ENCODE results near the gene THAP7. TPM values are rescaled to one million over a fixed set of nuclear protein-coding genes. Genes with fewer than 3 reads are reported as not detected.

THAP7 gene
- total and polyA plus RNA-seq, 2 of the 4 experiments (the other 2 are of a cell fraction): 14.2 to 19.8 TPM

DNA sequence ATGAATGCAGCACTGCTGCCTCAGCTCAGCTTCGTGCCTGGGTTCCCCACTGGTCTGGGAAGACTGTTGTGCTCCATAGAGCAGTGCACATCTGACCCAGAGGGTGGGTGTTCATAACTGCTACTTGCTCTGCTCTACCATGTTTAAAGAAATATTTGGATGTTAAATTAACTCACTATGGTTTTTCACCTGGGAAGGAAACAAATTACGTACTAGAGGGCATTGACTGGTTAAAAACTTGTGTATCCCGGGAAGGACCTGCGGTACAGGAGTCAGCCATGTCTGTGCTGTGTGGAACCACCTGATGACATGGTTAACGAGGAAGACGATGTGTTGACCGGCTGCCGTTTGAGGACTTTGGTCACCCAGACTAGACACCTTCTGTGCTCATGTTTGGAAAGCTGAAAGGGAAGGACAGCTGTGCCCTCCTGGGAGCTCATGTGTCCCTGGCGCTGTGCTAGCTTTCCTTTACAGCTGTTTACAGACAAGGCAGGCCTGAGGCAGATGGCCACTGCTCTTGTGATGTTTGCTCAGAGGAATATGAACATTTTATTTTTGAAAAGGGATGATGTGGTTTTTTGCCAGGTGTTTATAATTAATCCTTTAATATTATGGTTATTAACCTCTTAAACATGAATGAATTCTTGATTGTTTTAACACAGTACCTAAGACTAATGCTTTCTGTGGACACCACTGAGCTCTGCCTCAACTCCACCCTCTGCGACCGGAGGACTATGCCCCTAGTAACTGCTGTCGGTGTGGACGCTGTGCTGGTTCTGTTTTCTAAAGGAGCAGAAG is 49.2 kb downstream of the THAP7 start (continued):
- TF ChIP-seq RCOR1 (IDR thresholded peaks at IDR 0.05; ENCODE audit: insufficient replicate concordance, low read length): no peak

DNA sequence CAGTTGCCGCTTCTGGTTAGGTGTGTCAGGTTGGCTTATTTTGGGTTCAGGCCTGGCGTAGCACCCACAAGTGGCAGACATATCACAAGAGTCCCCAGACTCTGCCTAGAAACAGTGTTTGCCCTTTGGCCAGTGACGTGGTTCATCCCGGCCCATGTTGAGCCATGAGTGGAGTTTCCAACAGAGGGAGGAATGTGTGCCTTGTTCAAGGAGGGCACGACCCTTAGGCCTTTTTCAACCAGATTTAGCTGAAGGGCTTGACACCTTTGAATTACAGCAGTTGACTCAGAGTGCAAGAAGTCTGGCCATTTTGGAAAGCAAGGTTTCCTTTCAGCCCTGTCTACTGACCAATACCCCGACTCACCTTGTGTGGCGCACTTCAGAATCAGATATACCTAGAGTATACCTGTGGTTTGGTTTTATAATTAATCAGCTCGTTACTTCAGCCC is 50.0 kb downstream of the THAP7 start:
- no TSS peak for BruUV-seq (replicated peaks)
- no peak overlapping the region for H3K4me2 ChIP-seq (ENCODE audit: low read depth, low read length)
- H2BK5ac ChIP-seq (ENCODE audit: low read depth, low read length, poor library complexity, severe bottlenecking): no peak overlapping the region
- no peak for DNase-seq
- H3K9me1 ChIP-seq (ENCODE audit: insufficient read depth, low read length): peaks cover 27% of the 10 kb centered on the region
- in situ Hi-C loops (cut with MboI; ENCODE audit: low sequenced_read_pairs): no loop called here
- no peak overlapping the region for H3K4ac ChIP-seq (ENCODE audit: low read depth, low read length)
- H4K20me1 ChIP-seq (ENCODE audit: insufficient read depth, low read length): peaks cover 75% of the 10 kb centered on the region
- H2AK9ac ChIP-seq (replicated peaks; ENCODE audit: low read depth, low read length, poor library complexity): no peak overlapping the region
- CTCF ChIA-PET: no interaction called here
- 80% methylated on average over 1 of the region's 8 CpGs; no CpG with 5 or more reads in 1 of the 2 experiments for WGBS, 2 experiments (ENCODE audit: extremely low coverage in 2 of 2, insufficient read length in 1 of 2)
- H3K18ac ChIP-seq (ENCODE audit: low read depth, low read length): no peak overlapping the region
- H3K27me3 ChIP-seq (ENCODE audit: control insufficient read depth, insufficient read depth, low read length): no peaks in the 10 kb centered on the region
- H3K4me3 ChIP-seq (ENCODE audit: insufficient read depth, low read depth, low read length): no peak overlapping the region
- intact Hi-C loops (cut with micrococcal nuclease): loop anchor here (10.0 kb wide), 2 partner anchors 67 to 147 kb away; no protein-coding TSS in a partner anchor
- peaks cover 29 to 90% of the 10 kb centered on the region in 2 experiments for H3K79me1 ChIP-seq (ENCODE audit: low read depth in 1 of 2, low read length in 2 of 2)
- H3K23ac ChIP-seq (ENCODE audit: low read depth, low read length): no peak overlapping the region
- H3K56ac ChIP-seq (ENCODE audit: extremely low read depth, insufficient read depth, low read length): no peak overlapping the region
- dilution Hi-C loops (cut with HindIII; ENCODE audit: low sequenced_read_pairs, unreplicated experiment): no loop called here
- H4K8ac ChIP-seq (ENCODE audit: low read depth in 2 of 2, low read length in 2 of 2): no peak overlapping the region
- POLR2A ChIA-PET (ENCODE audit: unreplicated experiment): no interaction called here
- no peaks in the 10 kb centered on the region; the same call in 1 of the 2 replicates for H3K4me1 ChIP-seq (ENCODE audit: control insufficient read depth, insufficient read depth, low read length)
- no peak for ATAC-seq (ENCODE audit: low read depth)
- H2BK15ac ChIP-seq (ENCODE audit: low read depth, low read length): no peak overlapping the region
- no peak overlapping the region for H4K5ac ChIP-seq (ENCODE audit: low read depth, low read length)
- H3K27ac ChIP-seq (ENCODE audit: insufficient read depth, low read length): no peak overlapping the region
- no peak overlapping the region for H3K14ac ChIP-seq (replicated peaks; ENCODE audit: low read depth, low read length)
- no peak overlapping the region for H2AFZ ChIP-seq (replicated peaks; ENCODE audit: low read length, poor library complexity)
- no peak overlapping the region for H2BK120ac ChIP-seq (ENCODE audit: low read depth, low read length)
- peaks cover 39% of the 10 kb centered on the region for H3K36me3 ChIP-seq (ENCODE audit: control insufficient read depth, insufficient read depth, low read length)
- no peak overlapping the region for H2BK20ac ChIP-seq (ENCODE audit: low read depth, low read length)
- no peak overlapping the region for H4K91ac ChIP-seq (ENCODE audit: insufficient read depth, low read depth, low read length)
- H3K9me3 ChIP-seq (ENCODE audit: control insufficient read depth, insufficient read depth, low read length): no peaks in the 10 kb centered on the region
- H2AK5ac ChIP-seq (ENCODE audit: low read depth, low read length): no peak overlapping the region
- no peak overlapping the region for H3K9ac ChIP-seq (ENCODE audit: low read depth, low read length)
- TF ChIP-seq MXI1 (IDR thresholded peaks at IDR 0.05; ENCODE audit: borderline replicate concordance, low read depth, low read length): no peak
- no peak for TF ChIP-seq NFE2L2 (IDR thresholded peaks at IDR 0.05; ENCODE audit: low read depth, low read length)
- no peak for TF ChIP-seq RFX5 (IDR thresholded peaks at IDR 0.05; ENCODE audit: low read depth, low read length)
- TF ChIP-seq, protein P1, sequence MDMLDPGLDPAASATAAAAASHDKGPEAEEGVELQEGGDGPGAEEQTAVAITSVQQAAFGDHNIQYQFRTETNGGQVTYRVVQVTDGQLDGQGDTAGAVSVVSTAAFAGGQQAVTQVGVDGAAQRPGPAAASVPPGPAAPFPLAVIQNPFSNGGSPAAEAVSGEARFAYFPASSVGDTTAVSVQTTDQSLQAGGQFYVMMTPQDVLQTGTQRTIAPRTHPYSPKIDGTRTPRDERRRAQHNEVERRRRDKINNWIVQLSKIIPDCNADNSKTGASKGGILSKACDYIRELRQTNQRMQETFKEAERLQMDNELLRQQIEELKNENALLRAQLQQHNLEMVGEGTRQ (IDR thresholded peaks at IDR 0.05; ENCODE audit: low read depth, low read length): no peak
- no peak for TF ChIP-seq RCOR1 (IDR thresholded peaks at IDR 0.05; ENCODE audit: insufficient replicate concordance, low read length)
- TF ChIP-seq, protein P2, sequence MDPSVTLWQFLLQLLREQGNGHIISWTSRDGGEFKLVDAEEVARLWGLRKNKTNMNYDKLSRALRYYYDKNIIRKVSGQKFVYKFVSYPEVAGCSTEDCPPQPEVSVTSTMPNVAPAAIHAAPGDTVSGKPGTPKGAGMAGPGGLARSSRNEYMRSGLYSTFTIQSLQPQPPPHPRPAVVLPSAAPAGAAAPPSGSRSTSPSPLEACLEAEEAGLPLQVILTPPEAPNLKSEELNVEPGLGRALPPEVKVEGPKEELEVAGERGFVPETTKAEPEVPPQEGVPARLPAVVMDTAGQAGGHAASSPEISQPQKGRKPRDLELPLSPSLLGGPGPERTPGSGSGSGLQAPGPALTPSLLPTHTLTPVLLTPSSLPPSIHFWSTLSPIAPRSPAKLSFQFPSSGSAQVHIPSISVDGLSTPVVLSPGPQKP (IDR thresholded peaks at IDR 0.05; ENCODE audit: borderline replicate concordance, low read depth, low read length): no peak
- TF ChIP-seq, protein P3, sequence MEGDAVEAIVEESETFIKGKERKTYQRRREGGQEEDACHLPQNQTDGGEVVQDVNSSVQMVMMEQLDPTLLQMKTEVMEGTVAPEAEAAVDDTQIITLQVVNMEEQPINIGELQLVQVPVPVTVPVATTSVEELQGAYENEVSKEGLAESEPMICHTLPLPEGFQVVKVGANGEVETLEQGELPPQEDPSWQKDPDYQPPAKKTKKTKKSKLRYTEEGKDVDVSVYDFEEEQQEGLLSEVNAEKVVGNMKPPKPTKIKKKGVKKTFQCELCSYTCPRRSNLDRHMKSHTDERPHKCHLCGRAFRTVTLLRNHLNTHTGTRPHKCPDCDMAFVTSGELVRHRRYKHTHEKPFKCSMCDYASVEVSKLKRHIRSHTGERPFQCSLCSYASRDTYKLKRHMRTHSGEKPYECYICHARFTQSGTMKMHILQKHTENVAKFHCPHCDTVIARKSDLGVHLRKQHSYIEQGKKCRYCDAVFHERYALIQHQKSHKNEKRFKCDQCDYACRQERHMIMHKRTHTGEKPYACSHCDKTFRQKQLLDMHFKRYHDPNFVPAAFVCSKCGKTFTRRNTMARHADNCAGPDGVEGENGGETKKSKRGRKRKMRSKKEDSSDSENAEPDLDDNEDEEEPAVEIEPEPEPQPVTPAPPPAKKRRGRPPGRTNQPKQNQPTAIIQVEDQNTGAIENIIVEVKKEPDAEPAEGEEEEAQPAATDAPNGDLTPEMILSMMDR (conservative IDR thresholded peaks at IDR 0.05; ENCODE audit: low read depth, low read length): no peak
- TF ChIP-seq SMC3 (IDR thresholded peaks at IDR 0.05; ENCODE audit: low read depth, low read length): no peak
- no peak for TF ChIP-seq BHLHE40 (IDR thresholded peaks at IDR 0.05; ENCODE audit: low read depth, low read length)
- TF ChIP-seq MAFK (IDR thresholded peaks at IDR 0.05; ENCODE audit: low read depth, low read length): no peak
- no peak for TF ChIP-seq RAD21 (IDR thresholded peaks at IDR 0.05; ENCODE audit: low read length)
- no peak for TF ChIP-seq POLR2A (IDR thresholded peaks at IDR 0.05; ENCODE audit: low read depth, low read length)
- no peak for TF ChIP-seq CEBPB (IDR thresholded peaks at IDR 0.05; ENCODE audit: low read depth, low read length)
